ENCODE measurements around the gene EYS.

Gene EYS

DNA sequence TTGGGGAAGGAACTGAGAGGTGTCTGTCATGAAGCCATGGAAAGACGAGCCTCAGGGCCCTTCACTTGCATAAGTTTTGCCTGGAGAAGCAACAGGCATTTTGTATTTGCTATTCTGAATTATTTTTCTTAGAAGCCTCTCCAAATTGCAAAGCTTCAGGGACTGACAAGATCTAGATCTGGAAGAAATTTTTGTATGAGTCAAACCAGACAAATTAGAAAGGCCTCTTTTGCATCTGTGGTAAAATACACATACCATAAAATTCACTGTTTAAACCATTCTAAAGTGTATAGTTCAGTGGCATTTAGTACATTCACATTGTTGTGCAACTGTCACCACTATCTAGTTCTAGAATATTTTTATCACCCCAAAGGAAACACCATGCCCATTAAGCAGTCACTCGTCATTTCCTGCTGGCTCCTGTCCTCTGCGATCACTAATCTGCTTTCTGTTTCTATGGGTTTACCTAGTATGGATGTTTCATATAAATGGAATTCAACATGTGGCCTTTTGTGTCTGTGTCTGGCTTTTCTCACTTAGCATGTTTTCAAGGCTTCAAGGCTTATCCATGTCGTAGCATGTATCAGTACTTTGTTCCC lies 1802.3 kb downstream of the EYS start:
- no peaks in the 10 kb centered on the region for H4K20me1 ChIP-seq (ENCODE audit: insufficient read depth)
- H2AFZ ChIP-seq (ENCODE audit: low read depth): no peak overlapping the region
- H3K4me3 ChIP-seq (IDR thresholded peaks at IDR 0.05; ENCODE audit: insufficient read depth, low read depth, low read length): no peak overlapping the region
- H3K36me3 ChIP-seq (ENCODE audit: insufficient read depth): no peaks in the 10 kb centered on the region
- H3K79me2 ChIP-seq (ENCODE audit: insufficient read depth, low read depth): no peaks in the 10 kb centered on the region
- H3K27ac ChIP-seq: no peak overlapping the region
- no peaks in the 10 kb centered on the region for H3K4me1 ChIP-seq (ENCODE audit: low read depth, poor library complexity, severe bottlenecking)
- H3K4me2 ChIP-seq: no peak overlapping the region
- H3K27me3 ChIP-seq (ENCODE audit: insufficient read depth, low read depth): no peaks in the 10 kb centered on the region
- TF ChIP-seq, protein P1, sequence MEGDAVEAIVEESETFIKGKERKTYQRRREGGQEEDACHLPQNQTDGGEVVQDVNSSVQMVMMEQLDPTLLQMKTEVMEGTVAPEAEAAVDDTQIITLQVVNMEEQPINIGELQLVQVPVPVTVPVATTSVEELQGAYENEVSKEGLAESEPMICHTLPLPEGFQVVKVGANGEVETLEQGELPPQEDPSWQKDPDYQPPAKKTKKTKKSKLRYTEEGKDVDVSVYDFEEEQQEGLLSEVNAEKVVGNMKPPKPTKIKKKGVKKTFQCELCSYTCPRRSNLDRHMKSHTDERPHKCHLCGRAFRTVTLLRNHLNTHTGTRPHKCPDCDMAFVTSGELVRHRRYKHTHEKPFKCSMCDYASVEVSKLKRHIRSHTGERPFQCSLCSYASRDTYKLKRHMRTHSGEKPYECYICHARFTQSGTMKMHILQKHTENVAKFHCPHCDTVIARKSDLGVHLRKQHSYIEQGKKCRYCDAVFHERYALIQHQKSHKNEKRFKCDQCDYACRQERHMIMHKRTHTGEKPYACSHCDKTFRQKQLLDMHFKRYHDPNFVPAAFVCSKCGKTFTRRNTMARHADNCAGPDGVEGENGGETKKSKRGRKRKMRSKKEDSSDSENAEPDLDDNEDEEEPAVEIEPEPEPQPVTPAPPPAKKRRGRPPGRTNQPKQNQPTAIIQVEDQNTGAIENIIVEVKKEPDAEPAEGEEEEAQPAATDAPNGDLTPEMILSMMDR (conservative IDR thresholded peaks at IDR 0.05; ENCODE audit: low read depth, low read length): no peak
- H3K9ac ChIP-seq: no peak overlapping the region

DNA sequence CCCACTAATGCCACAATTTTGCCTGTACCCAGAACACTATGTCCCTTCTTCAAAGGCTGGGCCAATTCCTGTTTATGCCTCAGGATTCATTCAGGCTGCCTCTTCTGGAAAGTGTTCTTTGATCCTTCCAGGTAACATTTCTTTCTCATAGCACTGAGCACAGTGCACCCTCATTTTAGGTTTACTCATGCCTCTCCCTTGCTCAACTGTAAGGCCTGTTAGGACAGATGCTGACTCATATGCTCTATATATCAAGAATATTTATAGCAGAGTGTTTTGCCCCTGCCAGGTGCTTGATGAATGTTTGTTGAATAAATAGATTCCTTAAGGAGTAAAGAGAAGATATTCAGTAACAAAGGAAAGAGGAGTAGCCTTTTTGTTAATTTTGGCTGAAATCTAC lies 1807.5 kb downstream of the EYS start:
- no peak overlapping the region for H3K4me2 ChIP-seq
- H3K4me3 ChIP-seq (IDR thresholded peaks at IDR 0.05; ENCODE audit: insufficient read depth, low read depth, low read length): no peak overlapping the region
- H4K20me1 ChIP-seq (ENCODE audit: insufficient read depth): no peaks in the 10 kb centered on the region
- H3K36me3 ChIP-seq (ENCODE audit: insufficient read depth): no peaks in the 10 kb centered on the region
- no peak overlapping the region for H3K27ac ChIP-seq
- H3K79me2 ChIP-seq (ENCODE audit: insufficient read depth, low read depth): no peaks in the 10 kb centered on the region
- H3K9ac ChIP-seq: no peak overlapping the region
- no peak overlapping the region for H2AFZ ChIP-seq (ENCODE audit: low read depth)
- no peaks in the 10 kb centered on the region for H3K27me3 ChIP-seq (ENCODE audit: insufficient read depth, low read depth)
- H3K4me1 ChIP-seq (ENCODE audit: low read depth, poor library complexity, severe bottlenecking): no peaks in the 10 kb centered on the region
- TF ChIP-seq, protein P1 (conservative IDR thresholded peaks at IDR 0.05; ENCODE audit: low read depth, low read length): no peak

DNA sequence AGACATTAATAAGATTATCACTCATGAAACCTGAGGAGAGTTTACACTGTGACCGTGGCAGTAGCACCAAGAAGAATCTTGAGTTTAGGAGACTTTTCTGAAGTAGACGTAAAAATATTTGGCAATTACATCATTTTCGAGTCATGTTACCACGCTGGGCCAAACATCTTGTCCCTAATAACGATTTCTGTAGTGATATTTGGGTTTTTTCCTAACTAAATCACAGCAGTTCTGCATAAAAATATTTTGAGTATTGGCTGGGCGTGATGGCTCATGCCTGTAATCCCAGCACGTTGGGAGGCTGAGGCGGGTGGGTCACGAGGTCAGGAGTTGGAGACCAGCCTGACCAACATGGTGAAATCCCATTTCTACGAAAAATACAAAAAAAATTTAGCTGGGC lies 1809.1 kb downstream of the EYS start:
- Histone ChIP-seq H3K27ac (no peak overlapping the region), H3K4me3 (IDR thresholded peaks at IDR 0.05; ENCODE audit: insufficient read depth, low read depth, low read length) (no peak overlapping the region), H3K9ac (no peak overlapping the region), H3K27me3 (ENCODE audit: insufficient read depth, low read depth) (no peaks in the 10 kb centered on the region), H3K4me1 (ENCODE audit: low read depth, poor library complexity, severe bottlenecking) (no peaks in the 10 kb centered on the region), H4K20me1 (ENCODE audit: insufficient read depth) (no peaks in the 10 kb centered on the region), H3K4me2 (no peak overlapping the region), H2AFZ (ENCODE audit: low read depth) (no peak overlapping the region), H3K36me3 (ENCODE audit: insufficient read depth) (no peaks in the 10 kb centered on the region), H3K79me2 (ENCODE audit: insufficient read depth, low read depth) (no peaks in the 10 kb centered on the region)
- TF ChIP-seq, protein P1 (conservative IDR thresholded peaks at IDR 0.05; ENCODE audit: low read depth, low read length): no peak

DNA sequence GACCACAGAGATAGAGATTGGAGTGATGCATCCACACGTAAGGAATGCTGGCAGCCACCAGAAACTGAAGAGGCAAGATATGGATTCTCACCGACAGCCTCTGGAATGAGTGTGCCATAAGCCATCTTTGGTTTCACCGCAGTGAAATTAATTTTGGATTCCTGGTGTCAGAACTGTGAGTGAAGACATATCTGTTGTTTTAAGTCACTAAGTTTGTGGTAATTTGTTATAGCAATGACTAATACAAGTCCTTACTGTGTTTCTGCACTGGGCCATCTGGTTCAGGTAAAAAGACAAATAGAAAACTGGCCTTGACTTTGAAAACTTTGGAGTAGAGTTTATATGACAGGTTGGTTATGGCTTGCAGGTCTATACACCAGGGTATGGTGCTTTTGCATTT lies 1809.6 kb downstream of the EYS start:
- no peaks in the 10 kb centered on the region for H3K27me3 ChIP-seq (ENCODE audit: insufficient read depth, low read depth)

More for the DNA sequence above, 1809.6 kb downstream of the EYS start:
- Histone ChIP-seq H3K27ac (no peak overlapping the region), H3K4me2 (no peak overlapping the region), H3K4me3 (IDR thresholded peaks at IDR 0.05; ENCODE audit: insufficient read depth, low read depth, low read length) (no peak overlapping the region), H3K9ac (no peak overlapping the region), H3K79me2 (ENCODE audit: insufficient read depth, low read depth) (no peaks in the 10 kb centered on the region), H2AFZ (ENCODE audit: low read depth) (no peak overlapping the region), H3K4me1 (ENCODE audit: low read depth, poor library complexity, severe bottlenecking) (no peaks in the 10 kb centered on the region), H3K36me3 (ENCODE audit: insufficient read depth) (no peaks in the 10 kb centered on the region), H4K20me1 (ENCODE audit: insufficient read depth) (no peaks in the 10 kb centered on the region)
- TF ChIP-seq, protein P1 (conservative IDR thresholded peaks at IDR 0.05; ENCODE audit: low read depth, low read length): no peak
